HepG2 (cell line): Measurements from ENCODE around the gene SAMD14. TPM values are rescaled to one million over a fixed set of nuclear protein-coding genes. Genes with fewer than 3 reads are reported as not detected.
A peak's percentile ranks its signal among the peaks of the same experiment; 100 is the strongest.

Experiments used
- CENPX ChIP-seq: sonication (generic); formaldehyde crosslinking; IDR thresholded peaks from 2 replicates; pipeline ENCODE4 v1.9.0; 2021; ENCODE audit warnings: mild to moderate bottlenecking, missing genetic modification reagents, moderate library complexity
- GATAD1 ChIP-seq: IDR thresholded peaks from 2 replicates; pipeline ENCODE4 v1.6.1; 2016; ENCODE audit warnings: missing genetic modification reagents, missing compliant biosample characterization
- KAT7 ChIP-seq: IDR thresholded peaks from 2 replicates; pipeline ENCODE4 v1.6.1; 2018; ENCODE audit warnings: borderline replicate concordance, missing compliant biosample characterization
- KDM2A ChIP-seq: sonication (generic); formaldehyde crosslinking; IDR thresholded peaks from 2 replicates; pipeline ENCODE4 v1.4.0; 2020; ENCODE audit warnings: low read depth, missing genetic modification reagents, borderline replicate concordance
- RBM22 ChIP-seq: fragments of 200-400 bp; formaldehyde crosslinking; optimal IDR thresholded peaks from 2 replicates; pipeline ENCODE3; 2017; ENCODE audit warnings: mild to moderate bottlenecking, low read length, moderate library complexity
- REXO4 ChIP-seq: sonication (generic); formaldehyde crosslinking; IDR thresholded peaks from 2 replicates; pipeline ENCODE4 v1.8.0; 2022; ENCODE audit warnings: missing genetic modification reagents, mild to moderate bottlenecking, borderline replicate concordance
- TEAD3 ChIP-seq: optimal IDR thresholded peaks from 2 replicates; pipeline ENCODE3; 2016; ENCODE audit warnings: borderline replicate concordance
- ZNF280B ChIP-seq: sonication (generic); formaldehyde crosslinking; IDR thresholded peaks from 2 replicates; pipeline ENCODE4 v1.5.0; 2020; ENCODE audit warnings: missing genetic modification reagents, mild to moderate bottlenecking, borderline replicate concordance
- ZNF446 ChIP-seq: sonication (generic); formaldehyde crosslinking; IDR thresholded peaks from 2 replicates; pipeline ENCODE4 v1.5.0; 2020; ENCODE audit warnings: mild to moderate bottlenecking, missing genetic modification reagents
- ZNF550 ChIP-seq: sonication (generic); formaldehyde crosslinking; IDR thresholded peaks from 2 replicates; pipeline ENCODE4 v1.4.0; 2020; ENCODE audit warnings: mild to moderate bottlenecking, missing genetic modification reagents, borderline replicate concordance
- ZNF552 ChIP-seq: sonication (generic); formaldehyde crosslinking; IDR thresholded peaks from 2 replicates; pipeline ENCODE4 v1.9.0; 2022; ENCODE audit warnings: missing genetic modification reagents, mild to moderate bottlenecking, borderline replicate concordance
- ZNF605 ChIP-seq: sonication (generic); formaldehyde crosslinking; IDR thresholded peaks from 2 replicates; pipeline ENCODE4 v1.8.0; 2022; ENCODE audit warnings: mild to moderate bottlenecking, missing genetic modification reagents
- ZSCAN9 ChIP-seq: IDR thresholded peaks from 2 replicates; pipeline ENCODE4 v1.6.1; 2016; ENCODE audit warnings: borderline replicate concordance
- polyA plus RNA-seq, 8 experiments: library from polyadenylated mRNA; depleted of rRNA in 3 of 8; stranded (reverse) in 7 of 8; unstranded in 1 of 8; fragments of >200 nt; fragmentation: Illumina TruSeq in 4 of 8; extraction: Trizol in 4 of 8; gene quantifications; 2 replicates each; pipeline versions ENCODE4 v1.2.1 to v1.2.3, GENCODE V29; 2011 to 2016; ENCODE audit warnings: low read depth in 4 of 8, missing spikeins in 1 of 8, mixed read lengths in 1 of 8; ENCODE audit not compliant: insufficient read depth in 1 of 8
- total RNA-seq, 5 experiments: library from RNA; depleted of rRNA; stranded (reverse); fragments of >200 nt; fragmentation: Illumina TruSeq; extraction: Trizol; gene quantifications; 2 replicates each; pipeline ENCODE4 v1.2.3, GENCODE V29; 2016; ENCODE audit warnings: low read depth in 1 of 5
- TF ChIP-seq, protein P1 (sequence below): sonication (generic); formaldehyde crosslinking; IDR thresholded peaks from 2 replicates; pipeline ENCODE4 v1.5.1; 2020; ENCODE audit warnings: missing genetic modification reagents, mild to moderate bottlenecking, borderline replicate concordance
- TF ChIP-seq, protein P2 (sequence below): sonication (generic); formaldehyde crosslinking; IDR thresholded peaks from 2 replicates; pipeline ENCODE4 v1.5.1; 2020; ENCODE audit warnings: mild to moderate bottlenecking, missing genetic modification reagents
- TF ChIP-seq, protein P3 (sequence below), 2 experiments: sonication (generic) in 1 of 2; formaldehyde crosslinking in 1 of 2; IDR thresholded peaks; 2 replicates each; pipeline versions ENCODE4 v1.6.1 to v1.9.0; 2014 to 2022; ENCODE audit warnings: antibody characterized with exemption in 1 of 2, borderline replicate concordance in 1 of 2, inconsistent platforms in 1 of 2, low read depth in 1 of 2, missing genetic modification reagents in 1 of 2
- TF ChIP-seq, protein P4 (sequence below): IDR thresholded peaks from 2 replicates; pipeline ENCODE4 v1.6.1; 2016; ENCODE audit warnings: low read depth, borderline replicate concordance

SAMD14 gene
- total and polyA plus RNA-seq, 2 of the 13 experiments (the other 11 are each of a cell fraction or from before 2014, with no cell fraction given), result 0.07 to 0.22 TPM

- TF ChIP-seq, protein P1, sequence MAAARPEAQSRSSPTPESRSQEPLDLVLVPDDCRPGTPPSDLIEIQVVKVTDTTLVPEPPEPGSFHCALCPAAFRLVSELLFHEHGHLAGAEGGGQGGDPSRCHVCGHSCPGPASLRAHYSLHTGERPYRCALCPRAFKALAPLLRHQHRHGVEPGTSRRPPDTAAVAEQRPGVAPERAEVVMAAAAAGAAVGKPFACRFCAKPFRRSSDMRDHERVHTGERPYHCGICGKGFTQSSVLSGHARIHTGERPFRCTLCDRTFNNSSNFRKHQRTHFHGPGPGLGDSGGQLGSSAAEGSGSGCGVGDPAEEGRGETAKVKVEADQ, result no peak; the same call in 1 of the 2 replicates
- no peak for TF ChIP-seq ZNF280B (CRISPR knock-in tag)
- TF ChIP-seq ZNF550, result no peak
- TF ChIP-seq ZNF605, result no peak; the same call in 1 of the 2 replicates
- no peak for TF ChIP-seq ZSCAN9 (CRISPR knock-in tag)
- TF ChIP-seq REXO4 (CRISPR knock-in tag), result no peak
- peak; percentile 57 for TF ChIP-seq TEAD3 (CRISPR knock-in tag)
- TF ChIP-seq ZNF446 (CRISPR knock-in tag), result no peak
- no peak for TF ChIP-seq CENPX (CRISPR knock-in tag)
- TF ChIP-seq KDM2A (CRISPR knock-in tag), result no peak
- TF ChIP-seq GATAD1 (CRISPR knock-in tag), result peak; percentile 54; the same call in 1 of the 2 replicates
- TF ChIP-seq, protein P2, sequence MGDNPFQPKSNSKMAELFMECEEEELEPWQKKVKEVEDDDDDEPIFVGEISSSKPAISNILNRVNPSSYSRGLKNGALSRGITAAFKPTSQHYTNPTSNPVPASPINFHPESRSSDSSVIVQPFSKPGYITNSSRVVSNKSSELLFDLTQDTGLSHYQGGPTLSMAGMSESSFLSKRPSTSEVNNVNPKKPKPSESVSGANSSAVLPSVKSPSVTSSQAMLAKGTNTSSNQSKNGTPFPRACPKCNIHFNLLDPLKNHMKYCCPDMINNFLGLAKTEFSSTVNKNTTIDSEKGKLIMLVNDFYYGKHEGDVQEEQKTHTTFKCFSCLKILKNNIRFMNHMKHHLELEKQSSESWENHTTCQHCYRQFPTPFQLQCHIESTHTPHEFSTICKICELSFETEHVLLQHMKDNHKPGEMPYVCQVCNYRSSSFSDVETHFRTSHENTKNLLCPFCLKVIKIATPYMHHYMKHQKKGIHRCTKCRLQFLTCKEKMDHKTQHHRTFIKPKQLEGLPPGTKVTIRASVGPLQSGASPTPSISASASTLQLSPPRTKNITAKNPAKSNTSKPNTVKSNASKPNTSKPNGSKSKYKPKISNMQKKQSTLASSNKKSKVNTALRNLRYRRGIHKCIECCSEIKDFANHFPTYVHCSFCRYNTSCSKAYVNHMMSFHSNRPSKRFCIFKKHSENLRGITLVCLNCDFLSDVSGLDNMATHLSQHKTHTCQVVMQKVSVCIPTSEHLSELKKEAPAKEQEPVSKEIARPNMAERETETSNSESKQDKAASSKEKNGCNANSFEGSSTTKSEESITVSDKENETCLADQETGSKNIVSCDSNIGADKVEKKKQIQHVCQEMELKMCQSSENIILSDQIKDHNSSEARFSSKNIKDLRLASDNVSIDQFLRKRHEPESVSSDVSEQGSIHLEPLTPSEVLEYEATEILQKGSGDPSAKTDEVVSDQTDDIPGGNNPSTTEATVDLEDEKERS (CRISPR knock-in tag), result no peak
- TF ChIP-seq, protein P3, sequence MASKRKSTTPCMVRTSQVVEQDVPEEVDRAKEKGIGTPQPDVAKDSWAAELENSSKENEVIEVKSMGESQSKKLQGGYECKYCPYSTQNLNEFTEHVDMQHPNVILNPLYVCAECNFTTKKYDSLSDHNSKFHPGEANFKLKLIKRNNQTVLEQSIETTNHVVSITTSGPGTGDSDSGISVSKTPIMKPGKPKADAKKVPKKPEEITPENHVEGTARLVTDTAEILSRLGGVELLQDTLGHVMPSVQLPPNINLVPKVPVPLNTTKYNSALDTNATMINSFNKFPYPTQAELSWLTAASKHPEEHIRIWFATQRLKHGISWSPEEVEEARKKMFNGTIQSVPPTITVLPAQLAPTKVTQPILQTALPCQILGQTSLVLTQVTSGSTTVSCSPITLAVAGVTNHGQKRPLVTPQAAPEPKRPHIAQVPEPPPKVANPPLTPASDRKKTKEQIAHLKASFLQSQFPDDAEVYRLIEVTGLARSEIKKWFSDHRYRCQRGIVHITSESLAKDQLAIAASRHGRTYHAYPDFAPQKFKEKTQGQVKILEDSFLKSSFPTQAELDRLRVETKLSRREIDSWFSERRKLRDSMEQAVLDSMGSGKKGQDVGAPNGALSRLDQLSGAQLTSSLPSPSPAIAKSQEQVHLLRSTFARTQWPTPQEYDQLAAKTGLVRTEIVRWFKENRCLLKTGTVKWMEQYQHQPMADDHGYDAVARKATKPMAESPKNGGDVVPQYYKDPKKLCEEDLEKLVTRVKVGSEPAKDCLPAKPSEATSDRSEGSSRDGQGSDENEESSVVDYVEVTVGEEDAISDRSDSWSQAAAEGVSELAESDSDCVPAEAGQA (IDR thresholded peaks at IDR 0.05; ENCODE audit: low read depth), result no peak
- TF ChIP-seq, protein P3 (CRISPR knock-in tag; IDR thresholded peaks at IDR 0.05; ENCODE audit: borderline replicate concordance), result no peak
- TF ChIP-seq, protein P4, sequence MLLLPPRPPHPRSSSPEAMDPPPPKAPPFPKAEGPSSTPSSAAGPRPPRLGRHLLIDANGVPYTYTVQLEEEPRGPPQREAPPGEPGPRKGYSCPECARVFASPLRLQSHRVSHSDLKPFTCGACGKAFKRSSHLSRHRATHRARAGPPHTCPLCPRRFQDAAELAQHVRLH (CRISPR knock-in tag), result 0 out of 2 replicates have a peak, but pooled peaks have one; percentile 19
- TF ChIP-seq RBM22, result no peak
- TF ChIP-seq KAT7 (CRISPR knock-in tag), result no peak
- no peak for TF ChIP-seq ZNF552 (CRISPR knock-in tag)
Measured at GRCh38 chr17:50094243-50094752, 35.7 kb downstream of the SAMD14 start (continued).
